HL-60/S4 treated with phorbol 12-myristate 13-acetate at 8.2 ng/mL for 4 days and 3 days (cell line): ENCODE results near the gene CHST11.

Experiments used
- in situ Hi-C: fragments of 300-500 bp; cut with MboI; formaldehyde crosslinking; loops from 2 replicates; pipeline ENCODE4 v1.15.0; 2022; ENCODE audit warnings: low sequenced_read_pairs

Gene CHST11

GRCh38 chr12:104577581-104577981 lies 120.8 kb downstream of the CHST11 start:
- in situ Hi-C loops: no loop called here

- in situ Hi-C loops: no loop called here
Observed at GRCh38 chr12:104578453-104578852, 121.7 kb downstream of the CHST11 start.

GRCh38 chr12:104579718-104580495 lies 123.2 kb downstream of the CHST11 start:
- in situ Hi-C loops: no loop called here

- in situ Hi-C loops: no loop called here
Observed at GRCh38 chr12:104581005-104581570, 124.3 kb downstream of the CHST11 start.

- in situ Hi-C loops: no loop called here
Observed at GRCh38 chr12:104582739-104583138, 126.0 kb downstream of the CHST11 start.

- in situ Hi-C loops: no loop called here
Observed at GRCh38 chr12:104583301-104583700, 126.6 kb downstream of the CHST11 start.

- in situ Hi-C loops: no loop called here
Observed at GRCh38 chr12:104585448-104586055, 128.8 kb downstream of the CHST11 start.

GRCh38 chr12:104586351-104586919 lies 129.7 kb downstream of the CHST11 start:
- in situ Hi-C loops: no loop called here

- in situ Hi-C loops: no loop called here
Observed at GRCh38 chr12:104588047-104588920, 131.5 kb downstream of the CHST11 start.

GRCh38 chr12:104588921-104589590 lies 132.3 kb downstream of the CHST11 start:
- in situ Hi-C loops: no loop called here

- in situ Hi-C loops: no loop called here
Observed at GRCh38 chr12:104590022-104590421, 133.3 kb downstream of the CHST11 start.

- in situ Hi-C loops: no loop called here
Observed at GRCh38 chr12:104591257-104591885, 134.6 kb downstream of the CHST11 start.

- in situ Hi-C loops: no loop called here
Observed at GRCh38 chr12:104593482-104593881, 136.7 kb downstream of the CHST11 start.

- in situ Hi-C loops: no loop called here
Observed at GRCh38 chr12:104596134-104596799, 139.5 kb downstream of the CHST11 start.

GRCh38 chr12:104596898-104597843 lies 140.4 kb downstream of the CHST11 start:
- in situ Hi-C loops: no loop called here

- in situ Hi-C loops: no loop called here
Observed at GRCh38 chr12:104598342-104599271, 141.9 kb downstream of the CHST11 start.
